Activated CD8-positive, alpha-beta T cell treated with anti-CD3 and anti-CD28 coated beads, Interleukin-2, amount 10 ng/mL, durations not matched to agents 7 days and 5 days (primary cell): ENCODE data around the gene TLE4. TPM values are rescaled to one million over a fixed set of nuclear protein-coding genes. Genes with fewer than 3 reads are reported as not detected.
"Not testable (repeated sequence)": the region's sequence is repeated elsewhere in the genome, so short reads cannot be mapped to it uniquely, and the experiment has no call there.

ENCODE experiments used
- ATAC-seq: fragments of 150-1000 bp; cut with Tn5 transposase; one replicate; pipeline ENCODE4 v1.10.0; 2021; ENCODE audit warnings: moderate library complexity
- CTCF ChIA-PET: fragments of 350-600 bp; sonication (Branson Sonifier 250); formaldehyde crosslinking; loops from one replicate; lab custom pipeline; 2021; ENCODE audit warnings: antibody characterized with exemption; lab: Charles Lee
- POLR2A ChIA-PET: fragments of 350-600 bp; sonication (Branson Sonifier 250); formaldehyde crosslinking; loops from one replicate; lab custom pipeline; 2021; ENCODE audit warnings: antibody characterized with exemption; lab: Charles Lee
- DNase-seq: peaks from one replicate; pipeline ENCODE4 v3.0.0-alpha.2; 2020
- H3K27ac Mint-ChIP-seq: one replicate; pipeline ENCODE4 v1.8.0; 2021; ENCODE audit warnings: mild to moderate bottlenecking, mixed read lengths
- H3K27me3 Mint-ChIP-seq: one replicate; pipeline ENCODE4 v1.8.0; 2021; ENCODE audit warnings: low read depth, mixed read lengths
- H3K36me3 Mint-ChIP-seq: one replicate; pipeline ENCODE4 v1.8.0; 2021; ENCODE audit warnings: low read depth, mixed read lengths
- H3K4me1 Mint-ChIP-seq: one replicate; pipeline ENCODE4 v1.8.0; 2021; ENCODE audit warnings: low read depth, mixed read lengths
- H3K4me3 Mint-ChIP-seq: one replicate; pipeline ENCODE4 v1.8.0; 2021; ENCODE audit warnings: mild to moderate bottlenecking, mixed read lengths
- H3K9me3 Mint-ChIP-seq: one replicate; pipeline ENCODE4 v1.8.0; 2022; ENCODE audit warnings: mixed read lengths; ENCODE audit not compliant: insufficient read depth
- total RNA-seq, 2 experiments: library from RNA; stranded (reverse); gene quantifications; one replicate each; pipeline ENCODE4 v1.2.3, GENCODE V29; 2021

The TLE4 gene
- 10 to 100 TPM; 47.7 to 51.8 TPM for total RNA-seq

DNA sequence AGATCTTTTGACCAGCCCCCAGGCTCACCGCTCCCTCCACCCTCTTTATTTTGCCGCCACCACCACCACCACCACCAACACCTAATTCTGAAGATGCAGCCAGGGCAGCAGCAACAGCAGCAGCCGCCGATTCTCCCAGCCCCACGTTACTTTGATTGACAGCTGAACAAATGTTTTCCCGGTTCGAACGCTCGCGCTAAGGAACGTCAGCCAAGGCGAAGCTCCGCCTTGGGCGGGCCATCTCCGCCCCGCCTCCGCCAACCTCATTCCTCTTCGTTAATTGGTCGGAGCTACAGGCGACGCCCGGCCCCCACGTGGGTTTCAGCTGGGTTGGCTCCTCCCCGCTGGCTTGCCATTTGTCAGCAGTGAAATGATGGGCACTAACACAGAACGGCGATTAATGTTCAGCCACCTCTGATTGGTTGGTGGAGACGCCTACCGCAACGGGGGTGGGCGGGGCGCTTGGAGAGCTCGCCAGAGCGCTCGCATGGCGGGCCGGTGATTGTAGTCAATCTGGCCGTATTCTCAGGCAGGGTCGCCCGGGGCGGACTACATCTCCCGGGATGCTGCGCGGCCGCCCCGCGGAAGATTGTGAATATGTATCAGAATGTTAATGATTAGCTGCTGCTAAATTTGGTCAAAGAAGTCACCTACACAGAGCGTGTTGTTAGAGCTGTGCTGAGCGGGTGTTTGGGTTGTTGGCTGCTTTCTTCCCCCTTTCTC is at the start of gene TLE4:
Gene TLE4 (plus strand): TSS at position 657 of the 723 bp plus-strand sequence. CDS start 826 bp downstream, outside the sequence.
- Mint-ChIP-seq H3K9me3 (no peaks in the 10 kb centered on the region), H3K27ac (peak within 1 kb of the TSS; percentile 80), H3K4me3 (peak within 1 kb of the TSS; percentile 72), H3K27me3 (peaks cover 2% of the 10 kb centered on the region), H3K36me3 (peaks cover 23% of the 10 kb centered on the region), H3K4me1 (peaks cover 30% of the 10 kb centered on the region)
- ChIA-PET CTCF (interaction anchor here (0.8 to 1.4 kb wide), 5 partner anchors 11 to 115 kb away, joined by 3 to 6 read pairs (median 4); no protein-coding TSS in a partner anchor), POLR2A (interaction anchor here (0.6 to 2.2 kb wide), 30 partner anchors 12 to 1279 kb away, joined by 3 to 50 read pairs (median 4); no protein-coding TSS in a partner anchor)
- peak; percentile 100 for DNase-seq
- ATAC-seq = peak; percentile 88

DNA sequence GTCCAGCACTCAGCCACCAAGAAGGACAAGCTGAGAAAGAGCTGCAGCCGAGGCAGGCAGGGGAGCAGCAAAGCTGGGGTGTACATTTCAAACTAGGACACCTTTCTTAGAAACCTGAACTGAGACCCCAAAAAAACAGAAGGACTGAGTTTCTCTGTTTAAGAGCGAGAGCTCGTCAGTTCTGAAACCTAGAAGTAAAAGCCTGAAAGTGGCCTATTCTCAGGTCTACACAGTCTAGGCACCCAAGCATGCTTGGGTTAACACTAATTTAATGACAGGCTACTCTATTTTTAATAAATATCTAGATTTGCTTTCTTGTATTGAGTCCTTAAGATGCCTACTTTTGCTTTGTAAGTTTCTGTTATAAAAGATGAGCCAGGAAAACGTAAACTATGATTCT is 49.0 kb upstream of the TLE4 start:
- H3K4me1 Mint-ChIP-seq = no peaks in the 10 kb centered on the region
- H3K36me3 Mint-ChIP-seq = no peaks in the 10 kb centered on the region
- CTCF ChIA-PET = no interaction called here
- DNase-seq (no peak), ATAC-seq (no peak)
- POLR2A ChIA-PET = no interaction called here
- H3K4me3 Mint-ChIP-seq = no peak overlapping the region
- no peak overlapping the region for H3K27ac Mint-ChIP-seq
- peaks cover 2% of the 10 kb centered on the region for H3K27me3 Mint-ChIP-seq
- no peaks in the 10 kb centered on the region for H3K9me3 Mint-ChIP-seq

DNA sequence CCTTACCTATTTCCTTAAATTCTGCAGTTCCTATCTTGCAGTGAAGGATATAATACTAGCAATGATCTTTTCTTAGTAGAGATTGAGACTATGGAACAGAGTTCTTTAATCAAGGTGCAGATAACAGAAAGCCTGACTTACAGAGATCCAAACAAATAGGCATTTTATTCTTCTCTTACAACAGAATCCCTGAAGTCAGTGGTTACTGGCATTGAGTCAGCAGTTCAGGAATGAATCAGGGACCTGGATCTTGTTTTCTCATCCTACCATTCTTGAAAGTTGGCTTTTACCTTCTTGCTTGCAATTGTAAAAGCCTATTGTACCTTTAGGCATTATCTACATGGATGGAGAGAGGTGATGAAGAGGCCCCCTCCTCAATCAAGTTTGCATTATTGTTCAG is 47.5 kb upstream of the TLE4 start:
- H3K4me1 Mint-ChIP-seq = no peaks in the 10 kb centered on the region

DNA sequence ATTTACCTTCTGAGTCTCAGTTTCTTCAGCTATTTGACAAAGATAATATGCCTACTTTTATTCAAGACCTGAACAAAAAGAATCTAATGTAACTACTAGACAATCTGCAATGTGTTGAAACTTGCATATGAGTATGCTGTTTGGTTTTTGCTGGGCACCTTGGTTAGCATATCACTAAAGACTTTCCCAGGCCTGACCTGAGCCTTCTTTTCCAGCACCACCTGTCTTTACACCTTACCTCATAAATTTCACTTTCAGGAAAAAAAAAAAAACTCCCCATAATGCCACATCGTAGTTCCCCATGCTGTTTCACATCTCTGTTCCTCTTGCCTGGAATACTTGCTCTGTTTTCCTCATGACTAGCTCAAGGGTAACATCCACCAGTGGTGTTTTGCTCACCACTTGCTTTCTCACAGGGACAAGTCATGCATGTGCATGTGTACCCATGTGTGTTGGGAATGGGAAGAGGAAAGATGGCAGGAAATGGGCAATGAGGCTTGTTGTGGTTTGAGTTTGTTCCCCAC is 45.6 kb upstream of the TLE4 start:
- Mint-ChIP-seq H3K4me1 (no peaks in the 10 kb centered on the region), H3K9me3 (no peaks in the 10 kb centered on the region), H3K27ac (no peak overlapping the region), H3K27me3 (peaks cover 2% of the 10 kb centered on the region), H3K4me3 (no peak overlapping the region), H3K36me3 (no peaks in the 10 kb centered on the region)
- no peak for DNase-seq
- ChIA-PET CTCF (no interaction called here), POLR2A (no interaction called here)
- ATAC-seq = no peak

More for the DNA sequence above, 47.5 kb upstream of the TLE4 start:
- Mint-ChIP-seq H3K27ac (no peak overlapping the region), H3K36me3 (no peaks in the 10 kb centered on the region), H3K9me3 (no peaks in the 10 kb centered on the region), H3K4me3 (no peak overlapping the region), H3K27me3 (peaks cover 2% of the 10 kb centered on the region)
- POLR2A ChIA-PET = no interaction called here
- DNase-seq = no peak
- CTCF ChIA-PET = no interaction called here
- no peak for ATAC-seq

DNA sequence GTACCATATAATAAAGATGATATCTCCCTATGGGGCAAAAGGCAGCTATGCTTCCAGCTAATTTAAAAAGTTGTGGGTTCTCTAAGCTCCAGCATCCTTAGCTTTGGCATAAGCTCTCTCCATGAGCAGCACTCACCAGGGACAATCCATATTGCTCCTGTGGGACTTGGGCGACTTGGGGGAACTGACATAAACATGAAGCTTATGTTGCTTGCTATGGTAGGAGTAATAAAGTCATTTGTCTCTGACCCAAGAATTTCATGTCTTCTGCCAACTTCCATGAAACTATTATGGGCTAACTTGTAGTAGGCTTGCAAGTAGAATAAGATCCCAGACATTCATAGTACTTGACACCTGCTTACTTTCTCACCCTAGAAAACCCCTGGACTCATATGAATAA is 36.2 kb upstream of the TLE4 start:
- Mint-ChIP-seq H3K36me3 (no peaks in the 10 kb centered on the region), H3K27ac (no peak overlapping the region), H3K4me1 (no peaks in the 10 kb centered on the region), H3K9me3 (no peaks in the 10 kb centered on the region), H3K4me3 (no peak overlapping the region), H3K27me3 (no peaks in the 10 kb centered on the region)
- no peak for DNase-seq
- ChIA-PET POLR2A (no interaction called here), CTCF (no interaction called here)
- ATAC-seq = no peak

DNA sequence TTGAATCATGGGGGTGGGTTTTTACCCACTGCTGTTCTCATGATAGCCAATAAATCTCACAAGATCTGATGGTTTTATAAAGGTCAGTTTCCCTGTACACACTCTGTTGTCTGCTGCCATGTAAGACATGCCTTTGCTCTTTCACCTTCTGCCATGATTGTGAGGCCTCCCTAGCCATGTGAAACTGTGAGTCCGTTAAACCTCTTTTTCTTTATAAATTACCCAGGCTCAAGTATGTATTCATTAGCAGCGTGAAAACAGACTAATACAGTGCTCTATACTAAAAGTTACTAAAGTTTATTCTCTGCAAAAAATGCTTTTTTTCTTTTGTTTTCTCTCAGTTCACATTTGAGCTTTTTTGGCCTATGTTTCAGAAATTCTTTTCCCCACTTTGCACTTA is 33.9 kb upstream of the TLE4 start:
- DNase-seq = no peak
- H3K9me3 Mint-ChIP-seq = no peaks in the 10 kb centered on the region
- ChIA-PET CTCF (no interaction called here), POLR2A (interaction anchor here (0.6 kb wide), 1 partner anchor 118 kb away, joined by 3 read pairs; no protein-coding TSS in a partner anchor)
- H3K27me3 Mint-ChIP-seq = no peaks in the 10 kb centered on the region
- no peaks in the 10 kb centered on the region for H3K36me3 Mint-ChIP-seq
- H3K27ac Mint-ChIP-seq = no peak overlapping the region
- H3K4me3 Mint-ChIP-seq = no peak overlapping the region
- H3K4me1 Mint-ChIP-seq = peaks cover 2% of the 10 kb centered on the region
- ATAC-seq = no peak

DNA sequence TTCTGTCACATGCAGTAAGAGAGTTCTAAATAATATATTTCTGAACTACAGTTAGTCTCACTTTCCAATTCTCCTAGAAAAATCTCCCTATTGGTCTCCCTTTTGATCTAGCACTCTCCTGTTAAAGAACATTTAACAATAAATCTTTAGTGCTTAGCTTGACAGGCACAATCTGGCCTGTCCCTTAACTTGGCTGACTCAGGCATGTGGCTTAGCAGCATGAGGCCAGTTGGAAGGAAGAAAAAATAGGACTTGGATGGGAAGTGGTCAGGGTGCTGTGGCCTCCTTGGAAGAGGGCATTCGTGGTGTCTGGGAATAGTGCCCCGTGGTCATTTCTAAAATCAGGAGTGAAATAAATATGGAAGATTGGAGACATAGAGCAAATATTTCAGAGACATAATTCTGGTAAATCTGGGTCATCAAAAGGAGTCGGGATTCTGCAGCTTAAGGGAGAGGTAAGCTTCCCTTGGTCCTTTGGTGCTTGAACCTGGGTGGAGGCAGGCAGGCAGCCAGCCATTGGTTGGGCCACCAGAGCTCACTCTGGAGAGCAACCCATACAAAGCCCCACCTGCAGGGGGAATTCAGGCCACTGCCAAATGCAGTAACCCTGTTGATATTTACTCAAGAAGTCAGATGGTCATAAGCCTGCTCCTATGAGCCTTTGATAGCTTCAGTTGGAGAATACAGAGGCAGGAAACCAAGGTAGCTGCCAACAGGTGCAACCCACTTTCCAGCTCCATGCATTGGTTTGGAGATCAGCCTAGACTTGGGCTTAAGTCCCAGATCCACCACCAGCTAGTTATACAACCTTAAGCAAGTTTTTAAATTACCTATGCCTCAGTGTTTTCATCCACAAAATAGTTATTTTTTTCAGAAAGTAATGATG is 28.8 kb upstream of the TLE4 start:
- POLR2A ChIA-PET = interaction anchor here (2.5 kb wide), 1 partner anchor 29 kb away, joined by 16 read pairs; the partner anchor contains the start of gene TLE4
- ATAC-seq = no peak
- CTCF ChIA-PET = interaction anchor here (1.1 kb wide), 1 partner anchor 13 kb away, joined by 5 read pairs; no protein-coding TSS in a partner anchor

DNA sequence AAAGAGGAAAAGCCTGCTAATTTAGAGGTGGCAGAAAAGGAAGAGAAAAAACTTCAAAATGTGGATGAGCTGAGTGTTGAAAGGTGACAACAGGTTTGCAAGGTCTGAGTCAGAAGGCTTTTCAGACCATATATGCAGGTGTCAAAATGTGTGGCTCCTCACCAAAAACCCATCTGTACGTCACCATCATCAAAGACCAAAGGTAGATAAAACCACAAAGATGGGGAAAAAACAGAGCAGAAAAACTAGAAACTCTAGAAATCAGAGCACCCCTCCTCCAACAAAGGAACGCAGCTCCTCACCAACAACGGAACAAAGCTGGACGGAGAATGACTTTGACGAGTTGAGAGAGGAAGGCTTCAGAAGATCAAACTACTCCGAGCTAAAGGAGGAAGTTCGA is 27.4 kb upstream of the TLE4 start:
- CTCF ChIA-PET = not testable (repeated sequence)

More for the DNA sequence above, 28.8 kb upstream of the TLE4 start:
- Mint-ChIP-seq H3K27me3 (no peaks in the 10 kb centered on the region), H3K27ac (no peak overlapping the region), H3K4me1 (peaks cover 24% of the 10 kb centered on the region), H3K36me3 (peaks cover 15% of the 10 kb centered on the region), H3K9me3 (no peaks in the 10 kb centered on the region), H3K4me3 (no peak overlapping the region)
- no peak for DNase-seq

DNA sequence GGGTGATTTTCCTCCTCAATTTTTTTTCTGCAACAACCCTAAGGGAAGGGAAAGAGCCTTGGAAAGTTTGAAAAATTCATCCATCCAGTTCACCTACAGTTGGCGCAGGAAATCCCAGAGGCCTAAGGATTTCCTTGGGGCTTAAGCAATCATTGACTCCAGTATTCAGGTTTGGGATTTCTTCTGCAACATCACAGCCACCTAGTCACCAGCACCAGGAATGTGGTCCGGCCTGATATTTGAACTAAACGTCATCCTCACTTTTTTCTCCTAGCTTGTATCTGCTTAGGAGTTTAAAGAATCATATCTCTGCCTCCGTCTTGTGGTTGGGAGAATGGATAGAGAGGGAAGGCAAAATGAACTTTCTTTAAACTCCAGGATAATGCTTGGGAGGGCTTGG is 20.2 kb upstream of the TLE4 start:
- Mint-ChIP-seq H3K27me3 (no peaks in the 10 kb centered on the region), H3K9me3 (no peaks in the 10 kb centered on the region), H3K4me1 (no peaks in the 10 kb centered on the region), H3K36me3 (no peaks in the 10 kb centered on the region), H3K27ac (no peak overlapping the region), H3K4me3 (no peak overlapping the region)
- CTCF ChIA-PET = interaction anchor here (1.2 kb wide), 1 partner anchor 20 kb away, joined by 4 read pairs; the partner anchor contains the start of gene TLE4
- no peak for DNase-seq
- POLR2A ChIA-PET = no interaction called here
- no peak for ATAC-seq

More for the DNA sequence above, 27.4 kb upstream of the TLE4 start:
- not testable (repeated sequence) for H3K27me3 Mint-ChIP-seq, H3K9me3 Mint-ChIP-seq
- Mint-ChIP-seq H3K4me1 (peaks cover 24% of the 10 kb centered on the region), H3K27ac (peak overlapping the region; percentile 40), H3K36me3 (peaks cover 15% of the 10 kb centered on the region), H3K4me3 (peak overlapping the region; percentile 31)
- ATAC-seq (peak; percentile 85), DNase-seq (peak; percentile 52)
- POLR2A ChIA-PET = interaction anchor here (2.5 kb wide), 1 partner anchor 27 kb away, joined by 16 read pairs; the partner anchor contains the start of gene TLE4

DNA sequence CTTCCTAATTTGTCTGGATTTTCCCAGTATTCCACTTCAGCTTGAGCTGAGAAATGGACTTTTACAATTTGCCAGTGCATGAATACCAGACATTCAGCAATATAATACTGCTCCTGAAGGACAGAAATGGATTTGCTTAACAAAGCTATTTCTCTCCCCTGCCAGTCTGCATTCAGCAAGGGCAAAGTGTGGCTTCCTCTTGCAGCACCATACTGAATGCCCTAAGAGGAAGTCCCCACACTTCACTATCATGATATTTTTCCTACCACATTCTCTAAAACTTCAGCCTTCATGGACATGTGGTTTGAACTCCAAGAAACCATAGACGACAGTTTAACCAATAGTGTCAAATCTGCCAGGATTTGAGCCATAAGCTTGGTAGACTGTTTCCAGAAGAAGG is 19.8 kb upstream of the TLE4 start:
- no peaks in the 10 kb centered on the region for H3K27me3 Mint-ChIP-seq
- ChIA-PET CTCF (interaction anchor here (1.2 kb wide), 1 partner anchor 20 kb away, joined by 4 read pairs; the partner anchor contains the start of gene TLE4), POLR2A (no interaction called here)
- H3K4me3 Mint-ChIP-seq = no peak overlapping the region
- ATAC-seq (no peak), DNase-seq (no peak)
- H3K9me3 Mint-ChIP-seq = no peaks in the 10 kb centered on the region
- H3K4me1 Mint-ChIP-seq = no peaks in the 10 kb centered on the region
- H3K36me3 Mint-ChIP-seq = no peaks in the 10 kb centered on the region
- no peak overlapping the region for H3K27ac Mint-ChIP-seq

DNA sequence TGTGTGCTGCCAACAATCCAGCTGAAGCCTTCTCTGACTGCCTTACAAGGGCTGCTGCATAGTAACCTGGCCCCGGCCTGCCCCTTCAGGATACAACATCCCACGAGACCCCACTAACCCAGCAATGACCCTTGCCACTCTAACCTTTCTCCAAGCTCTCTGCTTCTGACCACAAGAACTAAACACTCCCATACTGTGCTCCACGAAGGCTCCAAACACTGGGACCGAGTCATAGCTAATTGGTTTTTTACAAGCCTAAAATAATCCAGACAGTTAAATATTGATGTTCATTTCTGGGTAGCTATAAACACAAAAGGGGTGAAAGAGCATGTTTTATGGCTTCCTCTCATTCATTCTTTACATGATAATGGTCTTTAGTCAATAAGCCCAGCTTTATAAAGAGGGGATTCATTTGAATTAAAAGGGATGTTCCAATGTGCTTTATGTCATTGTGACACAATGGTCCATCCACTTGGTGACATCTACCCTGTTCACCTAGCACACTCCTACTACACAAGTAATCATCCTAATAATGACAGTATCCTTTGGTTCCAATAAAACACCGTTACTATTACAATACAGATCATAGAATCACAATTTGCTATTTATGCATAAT is 16.2 kb upstream of the TLE4 start:
- no peaks in the 10 kb centered on the region for H3K27me3 Mint-ChIP-seq
- H3K4me1 Mint-ChIP-seq = no peaks in the 10 kb centered on the region
- ChIA-PET POLR2A (no interaction called here), CTCF (interaction anchor here (1.1 to 1.5 kb wide), 2 partner anchors 12 to 85 kb away, joined by 3 to 5 read pairs; no protein-coding TSS in a partner anchor)
- H3K9me3 Mint-ChIP-seq = no peaks in the 10 kb centered on the region
- H3K36me3 Mint-ChIP-seq = no peaks in the 10 kb centered on the region
- ATAC-seq = no peak
- no peak overlapping the region for H3K4me3 Mint-ChIP-seq
- DNase-seq = no peak
- H3K27ac Mint-ChIP-seq = no peak overlapping the region
